ENCODE data around the gene CAVIN1. TPM values are rescaled to one million over a fixed set of nuclear protein-coding genes. Genes with fewer than 3 reads are reported as not detected.
"Not testable (repeated sequence)": the region's sequence is repeated elsewhere in the genome, so short reads cannot be mapped to it uniquely, and the experiment has no call there.

CAVIN1 gene
- total and polyA plus RNA-seq, 11 donors: 140 to 318 (median 253) TPM

- peak; percentile 59 to 78 (median 65) for DNase-seq
These were observed 1.3 kb downstream of the CAVIN1 start for GRCh38 chr17:42421507-42422338.

GRCh38 chr17:42421136-42421506 lies 1.9 kb downstream of the CAVIN1 start:
- DNase-seq (no peak), ATAC-seq (no peak)
- Histone ChIP-seq H3K4me1 (peaks cover 6 to 71% (median 54%) of the 10 kb centered on the region in 12 donors), H3K27ac (peak overlapping the region; percentile 93 to 100 (median 99)), H3K4me3 (peak overlapping the region; percentile 71 to 100 (median 92)), H3K9me3 (no peaks in the 10 kb centered on the region), H3K36me3 (peaks cover 0 to 16% (median 2%) of the 10 kb centered on the region in 9 donors), H3K27me3 (peaks cover 0 to 31% (median 0%) of the 10 kb centered on the region in 9 donors)
- WGBS, 4 donors: 1 to 6% (median 5%) methylated on average over 5 to 6 of the region's 6 CpGs
- TF ChIP-seq POLR2A (IDR thresholded peaks at IDR 0.05): no peak
- no peak for TF ChIP-seq CTCF (IDR thresholded peaks at IDR 0.05)
- intact Hi-C loops (cut with DNase I): loop anchor here in 9 of 10 donors (5.0 to 10.0 kb wide), 4 partner anchors 36 to 104 kb away; partner anchors contain the start of gene ATP6V0A1 (in 7 of the 9)

More at GRCh38 chr17:42421507-42422338, 1.3 kb downstream of the CAVIN1 start:
- peaks cover 6 to 65% (median 49%) of the 10 kb centered on the region in 12 donors for H3K4me1 ChIP-seq
- peak in 3 of 4 donors; percentile 39 to 68 (median 57) for ATAC-seq
- peaks cover 0 to 31% (median 0%) of the 10 kb centered on the region in 9 donors for H3K27me3 ChIP-seq
- H3K36me3 ChIP-seq: peaks cover 0 to 16% (median 2%) of the 10 kb centered on the region in 9 donors
- TF ChIP-seq CTCF (IDR thresholded peaks at IDR 0.05): no peak
- TF ChIP-seq POLR2A (IDR thresholded peaks at IDR 0.05): no peak
- no peaks in the 10 kb centered on the region for H3K9me3 ChIP-seq
- 0 to 1% (median 1%) methylated on average over 30 to 59 of the region's 59 CpGs for WGBS, 4 donors
- peak overlapping the region; percentile 93 to 100 (median 99) for H3K27ac ChIP-seq
- intact Hi-C loops (cut with DNase I): loop anchor here in 9 of 10 donors (2.0 to 10.0 kb wide), 6 partner anchors 13 to 103 kb away; partner anchors contain the start of gene ATP6V0A1 (in 7 of the 9)
- H3K4me3 ChIP-seq: peak overlapping the region; percentile 71 to 100 (median 92)

- peaks cover 0 to 16% (median 2%) of the 10 kb centered on the region in 9 donors for H3K36me3 ChIP-seq
- ATAC-seq; DNase-seq; H3K9me3 ChIP-seq; intact Hi-C loops (cut with DNase I): not testable (repeated sequence)
- peak overlapping the region in 10 of 12 donors; percentile 11 to 100 (median 89) for H3K27ac ChIP-seq
- H3K4me1 ChIP-seq: peaks cover 13 to 91% (median 77%) of the 10 kb centered on the region in 12 donors
- H3K27me3 ChIP-seq: peaks cover 0 to 22% (median 0%) of the 10 kb centered on the region in 9 donors
- 44 to 74% (median 60%) methylated on average over 5 of the region's 5 CpGs for WGBS, 4 donors
- peak overlapping the region in 5 of 12 donors; percentile 12 to 94 (median 71) for H3K4me3 ChIP-seq
These were observed 5.1 kb downstream of the CAVIN1 start for GRCh38 chr17:42417981-42418380.

DNA sequence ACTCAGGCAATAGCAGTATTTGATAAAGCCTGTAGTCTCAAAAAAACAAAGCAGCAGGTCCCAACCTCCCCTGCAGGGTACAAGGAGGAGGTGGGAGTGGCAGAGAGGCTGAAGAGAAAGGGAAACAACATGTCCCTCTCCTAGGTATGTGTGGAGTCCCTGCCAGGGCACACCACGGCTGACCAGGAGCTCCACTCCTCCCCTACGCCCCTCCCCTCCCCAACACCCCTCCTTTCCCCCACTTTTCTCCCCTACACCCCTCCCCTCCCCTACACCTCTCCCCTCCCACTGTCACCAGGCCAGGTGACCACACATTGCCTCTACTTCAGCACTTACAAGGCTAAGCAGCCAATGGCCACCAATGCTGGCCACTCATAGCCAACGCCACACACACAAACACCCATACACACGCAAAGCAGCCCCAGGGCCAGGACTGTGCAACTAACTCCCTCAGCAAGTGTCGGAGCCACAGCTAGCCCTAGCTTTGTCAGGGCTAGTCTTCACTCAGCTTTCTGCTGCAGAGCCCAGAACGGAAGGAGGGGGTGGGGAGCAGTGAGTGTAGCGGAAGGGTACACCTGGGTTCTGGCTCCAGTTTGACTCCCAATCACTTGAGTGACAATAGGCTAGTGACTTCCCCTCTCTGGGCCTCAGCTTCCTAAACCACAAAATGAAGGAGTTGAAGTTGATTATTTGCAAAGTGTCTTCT lies 8.2 kb downstream of the CAVIN1 start:
- Histone ChIP-seq H3K9me3 (no peaks in the 10 kb centered on the region), H3K36me3 (peaks cover 0 to 23% (median 0%) of the 10 kb centered on the region in 9 donors), H3K4me1 (peaks cover 20 to 100% (median 93%) of the 10 kb centered on the region in 12 donors), H3K4me3 (peak overlapping the region in 9 of 12 donors; percentile 8 to 31 (median 14)), H3K27ac (peak overlapping the region; percentile 16 to 100 (median 68)), H3K27me3 (no peaks in the 10 kb centered on the region)
- intact Hi-C loops (cut with DNase I): no loop called here
- TF ChIP-seq CTCF (IDR thresholded peaks at IDR 0.05) (no peak), POLR2A (IDR thresholded peaks at IDR 0.05) (no peak)
- peak in 3 of 4 donors; percentile 28 to 62 (median 38) for ATAC-seq
- peak in 4 of 5 donors; percentile 37 to 61 (median 56) for DNase-seq
- WGBS, 4 donors: 44 to 62% (median 50%) methylated on average over 7 of the region's 7 CpGs

Measured in heart left ventricle (tissue), 16 donors.